Right lobe of liver (tissue), 4 donors: ENCODE data around the gene TMEM11.

Source experiments
- POLR2A ChIP-seq: fragments of 450-650 bp; IDR thresholded peaks from one replicate; pipeline ENCODE4 v1.6.1; 2017; ENCODE audit warnings: antibody characterized with exemption, mild to moderate bottlenecking
- TF ChIP-seq, protein P1 (sequence below), 4 donors: fragments of 200-600 bp in 3 of 4; fragments of 450-650 bp in 1 of 4; IDR thresholded peaks; one replicate each; pipeline versions ENCODE4 v1.5.1 to v1.8.0; 2016 to 2022; ENCODE audit warnings: antibody characterized with exemption in 4 of 4, mild to moderate bottlenecking in 2 of 4
- donor health status: DM: no; HTN: no; CAD: no.
- donor health status: DM: no; HTN: no; CAD: no.
- donor health status: DM: no; HTN: yes; CAD: no.

DNA sequence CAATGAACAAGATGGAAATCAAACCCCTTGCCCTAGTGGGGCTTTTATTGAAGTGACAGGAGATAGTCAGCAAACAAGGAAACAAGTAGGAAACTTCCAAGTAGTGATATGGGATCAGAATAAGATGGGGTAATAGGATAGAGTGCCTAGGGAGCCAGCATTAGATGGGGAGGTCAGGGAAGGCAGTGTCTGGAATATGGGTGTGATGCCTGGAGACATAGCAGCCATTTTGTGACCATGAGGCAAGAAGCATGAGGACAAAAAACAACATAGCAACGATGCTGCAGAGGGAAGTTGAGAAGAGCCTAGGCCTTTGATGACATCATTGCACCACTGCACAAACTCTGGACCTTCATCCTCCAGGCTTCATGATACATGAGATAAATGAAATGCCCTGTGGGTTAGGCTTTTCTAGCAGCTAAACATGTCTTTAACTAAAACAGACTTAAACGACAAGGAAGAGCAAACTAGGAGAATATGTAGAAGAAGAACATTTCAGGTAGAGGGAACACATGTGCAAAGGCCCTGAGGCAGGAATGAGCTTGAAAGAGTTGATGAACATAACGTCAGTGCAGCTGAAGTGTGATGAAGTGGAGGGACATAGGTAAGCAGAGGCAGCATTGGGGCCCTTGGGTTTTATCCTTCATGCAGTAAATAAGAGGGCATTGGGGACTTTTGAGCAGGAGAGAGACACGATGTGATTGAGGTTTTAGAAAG lies 18.2 kb upstream of the TMEM11 start:
- TF ChIP-seq, protein P1, sequence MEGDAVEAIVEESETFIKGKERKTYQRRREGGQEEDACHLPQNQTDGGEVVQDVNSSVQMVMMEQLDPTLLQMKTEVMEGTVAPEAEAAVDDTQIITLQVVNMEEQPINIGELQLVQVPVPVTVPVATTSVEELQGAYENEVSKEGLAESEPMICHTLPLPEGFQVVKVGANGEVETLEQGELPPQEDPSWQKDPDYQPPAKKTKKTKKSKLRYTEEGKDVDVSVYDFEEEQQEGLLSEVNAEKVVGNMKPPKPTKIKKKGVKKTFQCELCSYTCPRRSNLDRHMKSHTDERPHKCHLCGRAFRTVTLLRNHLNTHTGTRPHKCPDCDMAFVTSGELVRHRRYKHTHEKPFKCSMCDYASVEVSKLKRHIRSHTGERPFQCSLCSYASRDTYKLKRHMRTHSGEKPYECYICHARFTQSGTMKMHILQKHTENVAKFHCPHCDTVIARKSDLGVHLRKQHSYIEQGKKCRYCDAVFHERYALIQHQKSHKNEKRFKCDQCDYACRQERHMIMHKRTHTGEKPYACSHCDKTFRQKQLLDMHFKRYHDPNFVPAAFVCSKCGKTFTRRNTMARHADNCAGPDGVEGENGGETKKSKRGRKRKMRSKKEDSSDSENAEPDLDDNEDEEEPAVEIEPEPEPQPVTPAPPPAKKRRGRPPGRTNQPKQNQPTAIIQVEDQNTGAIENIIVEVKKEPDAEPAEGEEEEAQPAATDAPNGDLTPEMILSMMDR (IDR thresholded peaks at IDR 0.05), result no peak
- no peak for TF ChIP-seq POLR2A
